HCT116 (cell line): ENCODE results near the gene AKAP13. TPM values are rescaled to one million over a fixed set of nuclear protein-coding genes. Genes with fewer than 3 reads are reported as not detected.

Experiments used
- ATAC-seq: fragments of 200-7000 bp; cut with Tn5 transposase; 2 replicates; pipeline ENCODE4 v1.9.1; 2020; ENCODE audit warnings: mild to moderate bottlenecking, moderate library complexity
- BruUV-seq: library from RNA; stranded (reverse); fragments of 400-500 nt; replicated peaks from 2 replicates; lab custom pipeline; 2021; lab: Mats Ljungman, UMichigan
- CTCF ChIA-PET: fragments of 300-600 bp; sonication (Branson Sonifier 250); formaldehyde crosslinking; loops from one replicate; lab custom pipeline; 2021; ENCODE audit warnings: antibody characterized with exemption; lab: Charles Lee
- POLR2A ChIA-PET: fragments of 300-600, 350-600 bp; sonication (Branson Sonifier 250); formaldehyde crosslinking; loops from one replicate; lab custom pipeline; 2021; ENCODE audit warnings: antibody characterized with exemption; lab: Charles Lee
- RAD21 ChIA-PET, 2 experiments: fragments of 300-600 bp; sonication (Branson Sonifier 250); formaldehyde crosslinking; loops; one replicate each; lab custom pipeline; 2023; ENCODE audit warnings: low total read pairs in 2 of 2; ENCODE audit not compliant: uncharacterized antibody in 2 of 2, unreplicated experiment in 2 of 2, low non-redundant PET in 1 of 2; lab: Charles Lee
- DNase-seq: peaks from one replicate; pipeline ENCODE4 v3.0.0-alpha.2; 2010; ENCODE audit warnings: low read depth, low spot score
- H2AFZ ChIP-seq: fragments of 200-600 bp; shearing (Covaris generic), sonication (generic); 2 replicates; pipeline ENCODE4 v1.6.1; 2017; ENCODE audit warnings: low read depth, mixed run types, mixed read lengths, antibody characterized with exemption, low read length; ENCODE audit not compliant: poor library complexity, severe bottlenecking
- H3K27ac ChIP-seq: 2 replicates; pipeline ENCODE4 v1.5.1; 2012; ENCODE audit warnings: low read depth, low read length
- H3K27me3 ChIP-seq: fragments of 200-600 bp; sonication (generic); 2 replicates; pipeline ENCODE4 v1.6.1; 2016; ENCODE audit warnings: mixed run types, low read length, mixed read lengths; ENCODE audit not compliant: insufficient read depth
- H3K36me3 ChIP-seq, 2 experiments: fragments of 200-500 bp in 1 of 2; fragments of 200-600 bp in 1 of 2; sonication (Bioruptor generic) in 1 of 2; sonication (generic) in 1 of 2; 2 replicates each; pipeline versions ENCODE4 v1.5.1 to v1.6.1; 2014 to 2016; ENCODE audit warnings: low read length in 2 of 2, inconsistent platforms in 1 of 2, mixed read lengths in 1 of 2, mixed run types in 1 of 2; ENCODE audit not compliant: insufficient read depth in 2 of 2, control insufficient read depth in 1 of 2
- H3K4me1 ChIP-seq, 2 experiments: fragments of 200-600 bp in 1 of 2; sonication (generic) in 1 of 2; 2 replicates each; pipeline versions ENCODE4 v1.5.1 to v1.6.1; 2012 to 2017; ENCODE audit warnings: low read length in 2 of 2, inconsistent platforms in 1 of 2, mild to moderate bottlenecking in 1 of 2, mixed read lengths in 1 of 2, mixed run types in 1 of 2, moderate library complexity in 1 of 2; ENCODE audit not compliant: insufficient read depth in 2 of 2, control insufficient read depth in 1 of 2
- H3K4me2 ChIP-seq: fragments of 200-600 bp; sonication (generic); 2 replicates; pipeline ENCODE4 v1.6.1; 2017; ENCODE audit warnings: mixed run types, low read length, mixed read lengths
- H3K4me3 ChIP-seq, 2 experiments: fragments of 200-600 bp in 1 of 2; sonication (generic) in 1 of 2; replicated peaks in 1 of 2; 2 replicates each; pipeline ENCODE4 v1.5.1; 2011 to 2016; ENCODE audit warnings: low read length in 2 of 2, control low read depth in 1 of 2, low read depth in 1 of 2, mild to moderate bottlenecking in 1 of 2, mixed read lengths in 1 of 2, mixed run types in 1 of 2
- H3K79me2 ChIP-seq: fragments of 200-600 bp; sonication (generic); 2 replicates; pipeline ENCODE4 v1.6.1; 2017; ENCODE audit warnings: mild to moderate bottlenecking, mixed run types, low read length, moderate library complexity, mixed read lengths; ENCODE audit not compliant: insufficient read depth
- H3K9ac ChIP-seq: fragments of 200-600 bp; sonication (generic); 2 replicates; pipeline ENCODE4 v1.6.1; 2016; ENCODE audit warnings: low read length, mixed read lengths
- H3K9me2 ChIP-seq: fragments of 200-600 bp; sonication (generic), shearing (Covaris generic); 2 replicates; pipeline ENCODE4 v1.6.1; 2017; ENCODE audit warnings: mixed run types, mild to moderate bottlenecking, moderate library complexity; ENCODE audit not compliant: insufficient read depth
- H3K9me3 ChIP-seq, 2 experiments: fragments of 200-500 bp in 1 of 2; fragments of 200-600 bp in 1 of 2; sonication (Bioruptor generic) in 1 of 2; sonication (generic) in 1 of 2; 2 replicates each; pipeline ENCODE4 v1.6.1; 2014 to 2017; ENCODE audit warnings: low read length in 2 of 2, mixed read lengths in 2 of 2, inconsistent platforms in 1 of 2, low read depth in 1 of 2, mild to moderate bottlenecking in 1 of 2, mixed run types in 1 of 2, moderate library complexity in 1 of 2; ENCODE audit not compliant: control insufficient read depth in 1 of 2, insufficient read depth in 1 of 2
- H4K20me1 ChIP-seq: fragments of 200-600 bp; sonication (generic), shearing (Covaris generic); 2 replicates; pipeline ENCODE4 v1.6.1; 2017; ENCODE audit warnings: mixed run types, mild to moderate bottlenecking, moderate library complexity; ENCODE audit not compliant: insufficient read depth
- ATF3 ChIP-seq: IDR thresholded peaks from 2 replicates; pipeline ENCODE4 v1.6.1; 2012
- CEBPB ChIP-seq: IDR thresholded peaks from 2 replicates; pipeline ENCODE4 v1.6.1; 2012; ENCODE audit warnings: low read depth
- CTCF ChIP-seq, 3 experiments: fragments of 200-600 bp in 1 of 3; sonication (generic) in 1 of 3; IDR thresholded peaks in 2 of 3; conservative IDR thresholded peaks in 1 of 3; 2 replicates each; pipeline ENCODE4 v1.5.1; 2012 to 2017; ENCODE audit warnings: low read depth in 2 of 3, low read length in 2 of 3, antibody characterized with exemption in 1 of 3, borderline replicate concordance in 1 of 3, control low read depth in 1 of 3, mild to moderate bottlenecking in 1 of 3, mixed read lengths in 1 of 3, mixed run types in 1 of 3, moderate library complexity in 1 of 3; ENCODE audit not compliant: insufficient read depth in 1 of 3
- RAD21 ChIP-seq: IDR thresholded peaks from 2 replicates; pipeline ENCODE4 v1.6.1; 2012; ENCODE audit warnings: low read depth, mild to moderate bottlenecking
- SRF ChIP-seq: IDR thresholded peaks from 2 replicates; pipeline ENCODE4 v1.6.1; 2012; ENCODE audit warnings: low read depth
- intact Hi-C: fragments of 100-400 bp; cut with micrococcal nuclease; formaldehyde crosslinking; loops from 2 replicates; pipeline ENCODE4 v1.10.0; 2022
- total RNA-seq: library from RNA; stranded (reverse); gene quantifications from one replicate; pipeline ENCODE4 v1.2.1, GENCODE V29; 2021; ENCODE audit not compliant: unreplicated experiment

AKAP13 gene
- total RNA-seq, 1 experiment from 2014 or later = 43.1 TPM

- BruUV-seq = no TSS peak
- Histone ChIP-seq H3K4me1 (peaks cover 13 to 24% of the 10 kb centered on the region in 2 experiments; a peak in 3 of 4 replicates), H3K4me3 (no peak overlapping the region), H3K27ac (no peak overlapping the region), H3K36me3 (no peaks in the 10 kb centered on the region), H3K4me2 (no peak overlapping the region), H2AFZ (no peak overlapping the region), H4K20me1 (no peaks in the 10 kb centered on the region), H3K9me2 (no peaks in the 10 kb centered on the region), H3K9me3 (no peaks in the 10 kb centered on the region), H3K9ac (no peak overlapping the region), H3K79me2 (no peaks in the 10 kb centered on the region), H3K27me3 (no peaks in the 10 kb centered on the region)
- no peak for ATAC-seq
- intact Hi-C loops = no loop called here
- ChIA-PET CTCF (interaction anchor here (2.3 kb wide), 1 partner anchor 79 kb away, joined by 5 read pairs; no protein-coding TSS in a partner anchor), POLR2A (interaction anchor here (1.5 kb wide), 1 partner anchor 9 kb away, joined by 4 read pairs; no protein-coding TSS in a partner anchor), RAD21 (interaction anchor here in 1 of 2 experiments (0.6 kb wide), 1 partner anchor 71 kb away, joined by 4 read pairs; no protein-coding TSS in a partner anchor)
- peak in 2 of 3 experiments; percentile 30; a peak in 2 of 6 replicates for TF ChIP-seq CTCF (IDR thresholded peaks at IDR 0.05 in 2 of 3, conservative IDR thresholded peaks at IDR 0.05 in 1 of 3; ENCODE audit: borderline replicate concordance in 1 of 3, insufficient read depth in 1 of 3, low read depth in 2 of 3, low read length in 2 of 3)
- TF ChIP-seq RAD21 = peak; percentile 32; the same call in 1 of the 2 replicates
- TF ChIP-seq ATF3 = no peak
- no peak for TF ChIP-seq CEBPB
- no peak for TF ChIP-seq SRF
- DNase-seq = no peak
These were observed 45.0 kb upstream of the AKAP13 start for GRCh38 chr15:85335193-85335942.
